ENCODE results near the gene CHAF1B.
"Not testable (repeated sequence)": the region's sequence is repeated elsewhere in the genome, so short reads cannot be mapped to it uniquely, and the experiment has no call there.

The CHAF1B gene

GRCh38 chr21:36388835-36389234 lies 3.6 kb downstream of the CHAF1B start:
- DNase-seq (ENCODE audit: low read depth), result peak; percentile 65

DNA sequence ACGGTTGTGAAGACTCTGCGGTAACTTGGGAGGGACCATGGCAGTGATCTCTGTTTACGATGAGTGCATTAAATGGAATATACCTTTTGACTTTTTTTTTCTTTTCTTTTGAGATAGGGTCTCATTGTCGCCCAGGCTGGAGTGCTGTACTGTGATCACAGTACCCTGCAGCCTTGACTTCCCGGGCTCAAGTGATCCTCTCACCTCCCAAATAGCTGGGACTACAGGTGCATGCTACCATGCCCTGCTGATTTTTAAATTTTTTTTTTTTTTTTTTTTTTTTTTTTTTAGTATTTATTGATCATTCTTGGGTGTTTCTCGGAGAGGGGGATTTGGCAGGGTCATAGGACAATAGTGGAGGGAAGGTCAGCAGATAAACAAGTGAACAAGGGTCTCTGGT lies 6.5 kb downstream of the CHAF1B start:
- DNase-seq (ENCODE audit: low read depth), result not testable (repeated sequence)

- no peak for DNase-seq (ENCODE audit: low read depth)
Observed at GRCh38 chr21:36395353-36396111, 10.3 kb downstream of the CHAF1B start.

DNA sequence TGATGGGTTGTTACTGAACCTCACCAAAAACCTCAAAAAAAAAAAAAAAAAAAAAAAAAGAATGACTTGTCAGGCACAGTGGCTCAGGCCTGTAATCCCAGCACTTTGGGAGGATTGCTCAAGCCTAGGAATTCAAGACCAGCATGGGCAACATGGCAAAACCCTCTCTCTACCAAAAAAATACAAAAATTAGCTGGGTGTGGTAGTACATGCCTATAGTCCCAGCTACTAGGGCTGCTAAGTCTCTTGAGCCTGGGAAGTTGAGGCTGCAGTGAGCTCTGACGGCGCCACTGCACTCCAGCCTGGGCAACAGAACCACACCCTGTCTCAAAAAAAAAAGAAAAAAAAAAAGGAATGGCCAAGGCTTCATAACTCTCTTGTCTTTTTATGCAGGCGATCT lies 11.1 kb downstream of the CHAF1B start:
- no peak for DNase-seq (ENCODE audit: low read depth)

GRCh38 chr21:36396971-36397370 lies 11.8 kb downstream of the CHAF1B start:
- no peak for DNase-seq (ENCODE audit: low read depth)

DNA sequence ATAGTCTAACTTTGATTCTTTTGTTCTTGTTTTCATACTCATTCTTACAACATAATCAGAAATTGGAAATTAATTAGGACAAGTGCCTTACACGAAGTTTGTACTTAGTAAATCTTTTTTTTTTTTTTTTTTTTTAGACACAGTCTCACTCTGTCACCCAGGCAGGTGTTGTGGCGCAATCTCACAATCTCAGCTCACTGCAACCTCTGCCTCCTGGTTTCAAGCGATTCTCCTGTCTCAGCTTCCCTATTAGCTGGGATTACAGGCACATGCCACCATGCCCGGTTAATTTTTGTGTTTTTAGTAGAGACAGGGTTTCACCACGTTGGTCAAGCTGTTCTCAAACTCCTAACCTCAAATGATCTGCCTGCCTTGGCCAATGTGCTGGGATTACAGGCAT lies 12.4 kb downstream of the CHAF1B start:
- no peak for DNase-seq (ENCODE audit: low read depth)

GRCh38 chr21:36399736-36400135 lies 14.5 kb downstream of the CHAF1B start:
- not testable (repeated sequence) for DNase-seq (ENCODE audit: low read depth)

DNA sequence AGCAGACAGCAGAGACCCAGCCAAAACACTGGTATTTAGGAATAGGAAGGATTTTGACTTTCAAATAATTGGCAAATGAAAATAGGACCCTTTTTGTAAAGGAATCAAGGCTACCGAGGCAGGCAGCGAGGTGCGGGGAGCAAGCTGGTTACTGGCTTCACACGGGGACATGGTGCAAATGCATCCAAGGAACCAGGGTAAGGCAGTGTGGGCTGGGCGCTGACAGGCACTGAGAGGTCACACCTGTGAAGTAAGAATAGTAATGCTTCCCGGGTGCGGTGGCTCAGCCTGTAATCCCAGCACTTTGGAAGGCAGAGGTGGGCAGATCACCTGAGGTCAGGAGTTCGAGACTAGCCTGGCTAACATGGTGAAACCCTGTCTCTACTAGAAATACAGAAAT lies 15.5 kb downstream of the CHAF1B start:
- DNase-seq (ENCODE audit: low read depth), result no peak

DNA sequence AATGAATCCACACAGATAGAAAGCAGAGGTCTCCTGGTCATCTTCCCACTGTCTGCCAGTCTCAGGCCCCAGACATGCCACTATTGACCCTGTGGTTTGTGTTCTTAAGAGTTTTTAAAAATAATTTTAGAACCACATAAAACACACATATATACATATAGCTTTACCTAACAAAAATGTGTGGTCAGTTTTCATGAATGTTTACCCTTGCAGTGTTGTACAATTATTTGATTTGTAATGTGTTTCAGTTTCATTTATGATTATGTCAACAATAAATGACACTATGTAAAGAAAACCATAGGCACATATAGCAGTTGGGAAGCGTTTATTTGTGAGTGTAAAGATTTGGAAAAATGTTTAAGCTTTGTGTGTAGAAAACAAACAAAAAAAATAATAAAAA lies 17.1 kb downstream of the CHAF1B start:
- no peak for DNase-seq (ENCODE audit: low read depth)

DNA sequence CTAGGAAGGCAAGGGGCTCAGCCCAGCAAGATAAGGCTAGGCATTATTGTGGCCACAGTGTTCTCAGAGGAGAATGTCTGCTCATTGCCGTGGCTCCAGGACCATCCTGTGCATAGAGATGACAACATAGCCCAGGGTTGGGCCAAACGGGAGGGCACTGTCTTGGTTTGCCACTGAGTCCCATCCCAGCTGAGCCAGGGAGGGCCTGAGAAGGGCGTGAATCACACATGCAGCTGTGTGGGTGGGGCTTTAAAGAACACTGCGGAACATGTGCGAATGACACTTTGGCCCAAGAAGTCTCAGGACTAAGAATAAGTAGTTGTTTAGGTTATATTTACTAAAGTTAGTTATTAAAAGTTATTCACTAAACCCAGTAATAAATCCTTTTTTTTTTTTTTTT lies 18.5 kb downstream of the CHAF1B start:
- no peak for DNase-seq (ENCODE audit: low read depth)

DNA sequence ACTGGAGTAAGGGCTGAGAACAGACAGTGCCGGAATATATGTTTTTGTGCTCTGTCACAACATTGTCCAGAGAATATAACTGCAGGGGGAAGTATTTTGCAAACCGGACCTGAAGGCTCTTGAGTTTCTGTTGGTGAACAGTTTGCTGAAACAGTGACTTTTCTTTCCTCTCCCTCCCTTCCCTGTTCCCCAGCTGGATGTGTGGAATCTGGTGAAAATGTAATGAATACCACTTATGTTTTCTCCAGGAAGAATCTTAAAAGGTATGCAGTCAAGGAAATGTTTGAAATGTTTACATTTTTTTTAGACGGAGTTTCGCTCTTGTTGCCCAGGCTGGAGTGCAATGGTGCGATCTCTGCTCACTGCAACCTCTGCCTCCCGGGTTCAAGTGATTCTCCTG lies 23.4 kb downstream of the CHAF1B start:
- DNase-seq (ENCODE audit: low read depth), result no peak

DNA sequence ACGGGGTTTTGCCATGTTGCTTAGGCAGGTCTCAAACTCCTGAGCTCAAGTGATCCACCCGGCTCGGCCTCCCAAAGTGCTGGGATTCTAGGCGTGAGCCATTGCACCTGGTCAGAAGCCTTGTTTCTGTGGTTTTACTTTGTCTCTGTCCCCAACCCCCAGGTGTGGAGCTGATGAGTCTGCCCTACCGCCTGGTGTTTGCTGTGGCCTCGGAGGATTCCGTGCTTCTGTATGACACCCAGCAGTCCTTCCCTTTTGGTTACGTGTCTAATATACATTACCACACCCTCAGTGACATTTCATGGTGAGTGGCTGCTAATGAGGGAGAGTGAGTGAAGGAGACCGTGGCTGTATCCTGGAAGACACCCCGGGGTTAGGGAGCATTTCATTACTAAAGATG lies 26.1 kb downstream of the CHAF1B start:
- no peak for DNase-seq (ENCODE audit: low read depth)

DNA sequence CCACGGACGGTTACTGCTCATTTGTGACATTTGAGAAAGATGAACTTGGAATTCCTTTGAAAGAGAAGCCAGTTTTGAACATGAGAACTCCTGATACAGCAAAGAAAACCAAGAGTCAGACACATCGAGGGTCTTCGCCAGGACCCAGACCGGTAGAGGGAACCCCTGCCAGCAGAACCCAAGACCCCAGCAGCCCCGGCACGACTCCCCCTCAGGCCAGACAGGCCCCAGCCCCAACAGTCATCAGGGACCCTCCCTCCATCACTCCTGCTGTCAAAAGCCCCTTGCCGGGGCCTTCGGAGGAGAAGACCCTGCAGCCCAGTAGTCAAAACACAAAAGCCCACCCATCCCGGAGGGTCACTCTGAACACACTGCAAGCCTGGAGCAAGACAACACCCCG lies 27.7 kb downstream of the CHAF1B start:
- no peak for DNase-seq (ENCODE audit: low read depth)

- DNase-seq (ENCODE audit: low read depth), result no peak
Observed at GRCh38 chr21:36415375-36415774, 30.2 kb downstream of the CHAF1B start.

GRCh38 chr21:36419241-36419640 lies 34.0 kb downstream of the CHAF1B start:
- no peak for DNase-seq (ENCODE audit: low read depth)

GRCh38 chr21:36419996-36420395 lies 34.8 kb downstream of the CHAF1B start:
- DNase-seq (ENCODE audit: low read depth), result peak; percentile 87

DNA sequence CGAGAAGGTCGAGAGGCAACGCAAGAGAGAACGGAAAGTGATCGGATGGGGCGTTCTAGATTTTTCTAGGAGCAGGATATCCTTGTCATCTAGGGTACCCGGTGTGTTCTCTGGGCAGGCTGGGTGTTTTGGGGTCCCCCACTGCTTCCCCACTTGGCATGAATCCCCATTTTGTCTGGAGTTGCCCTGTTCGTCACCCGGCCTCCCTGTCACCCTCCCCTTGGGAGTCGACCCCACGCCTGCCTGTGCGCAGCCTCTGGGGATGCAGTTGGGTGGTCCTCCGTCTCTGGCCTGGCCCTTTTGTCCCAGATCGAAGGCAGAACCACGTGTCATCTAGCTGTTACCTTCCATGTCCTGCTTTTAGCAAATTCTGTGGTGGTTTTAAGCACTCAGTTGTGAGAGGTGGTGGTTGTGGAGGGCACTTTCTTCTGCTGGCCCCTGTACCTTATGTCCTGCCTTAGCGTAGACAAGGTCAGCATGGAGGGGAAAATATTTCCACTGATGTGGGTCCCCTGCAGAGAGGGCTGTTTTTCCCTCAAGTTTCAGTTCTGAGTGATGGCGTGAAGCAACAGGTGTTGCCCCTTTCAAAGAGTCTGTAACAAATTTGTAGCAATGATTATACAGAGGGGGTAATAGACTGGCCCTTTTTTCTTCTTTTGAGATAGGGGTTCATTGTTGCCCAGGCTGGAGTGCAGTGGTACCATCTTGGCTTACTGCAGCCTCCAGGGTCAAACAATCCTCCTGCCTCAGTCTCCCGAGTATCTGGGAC lies 35.6 kb downstream of the CHAF1B start:
- DNase-seq (ENCODE audit: low read depth), result no peak

GRCh38 chr21:36422279-36423098 lies 37.3 kb downstream of the CHAF1B start:
- DNase-seq (ENCODE audit: low read depth), result peak; percentile 51

- no peak for DNase-seq (ENCODE audit: low read depth)
Observed at GRCh38 chr21:36423771-36424433, 38.7 kb downstream of the CHAF1B start.

GRCh38 chr21:36424592-36424991 lies 39.4 kb downstream of the CHAF1B start:
- no peak for DNase-seq (ENCODE audit: low read depth)

DNA sequence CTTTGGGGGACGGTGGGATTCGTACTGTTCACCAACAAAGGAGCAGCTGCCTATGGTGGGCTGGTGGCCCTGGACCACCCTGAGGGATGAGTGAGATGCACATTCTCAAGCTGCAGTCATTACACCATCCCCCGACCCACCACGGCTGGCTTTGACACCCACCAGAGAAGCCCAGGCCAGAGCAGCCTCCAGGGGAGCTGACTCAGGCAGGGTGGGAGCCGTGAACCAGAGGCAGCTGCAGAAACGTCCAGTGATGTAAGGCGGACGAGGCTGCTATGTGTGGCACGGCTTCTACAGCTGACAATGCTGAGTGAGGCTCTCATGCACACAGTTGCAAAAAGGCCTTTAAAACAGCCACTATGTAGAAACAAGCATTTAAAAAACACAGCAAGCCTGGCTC lies 40.1 kb downstream of the CHAF1B start:
- peak; percentile 37 for DNase-seq (ENCODE audit: low read depth)

GRCh38 chr21:36427502-36427901 lies 42.3 kb downstream of the CHAF1B start:
- no peak for DNase-seq (ENCODE audit: low read depth)
